HG02798 (cell line): ENCODE results near the gene ANKRD27.
A peak's percentile ranks its signal among the peaks of the same experiment; 100 is the strongest.
"Not testable (repeated sequence)": the region's sequence is repeated elsewhere in the genome, so short reads cannot be mapped to it uniquely, and the experiment has no call there.

ENCODE experiments used
- ATAC-seq: cut with Tn5 transposase; IDR thresholded peaks from one replicate; pipeline ENCODE4 v1.9.1; 2021; ENCODE audit warnings: mild to moderate bottlenecking; ENCODE audit not compliant: unreplicated experiment, poor library complexity

Gene ANKRD27

DNA sequence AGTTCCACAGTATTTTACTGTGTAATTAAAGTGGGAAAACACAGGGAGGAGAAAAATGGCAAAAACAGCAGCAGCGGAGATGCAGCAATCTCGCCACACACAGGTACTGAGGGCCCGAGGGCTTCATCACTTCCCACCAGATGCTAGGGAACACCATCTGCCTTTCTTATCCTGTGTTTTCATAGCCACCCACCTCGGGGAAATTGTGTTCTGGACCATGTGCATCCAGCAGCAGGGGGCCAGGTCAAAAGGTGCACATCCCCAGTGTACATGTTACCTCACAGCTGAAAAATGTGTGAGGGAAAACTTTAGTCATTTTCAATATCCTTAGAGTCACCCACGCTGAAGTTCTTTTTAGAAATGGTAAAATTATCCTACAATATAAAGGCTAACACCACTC lies 63.8 kb downstream of the ANKRD27 start:
- no peak for ATAC-seq

DNA sequence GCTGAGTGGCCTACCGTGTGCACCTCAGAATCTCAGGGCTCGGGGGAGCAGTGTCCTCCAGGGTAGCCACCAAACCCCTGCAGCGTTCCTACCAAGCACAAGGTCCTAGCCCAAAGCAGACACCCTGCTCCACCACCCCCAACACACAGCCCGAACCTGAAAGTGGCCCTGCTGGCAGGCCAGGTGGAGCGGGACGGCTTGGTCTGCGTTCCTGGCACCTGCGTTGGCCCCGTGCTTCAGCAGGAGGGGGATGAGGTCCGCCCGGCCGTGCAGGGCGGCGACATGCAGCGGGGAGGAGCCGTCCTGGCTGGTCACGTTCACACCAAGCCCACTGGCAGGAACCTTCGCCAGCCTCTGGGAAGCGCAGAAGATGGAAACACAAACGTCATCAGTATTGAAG lies 67.5 kb downstream of the ANKRD27 start:
- ATAC-seq: no peak

- ATAC-seq: no peak
These were observed 68.7 kb downstream of the ANKRD27 start for GRCh38 chr19:32606289-32606688.

- ATAC-seq: no peak
These were observed 69.4 kb downstream of the ANKRD27 start for GRCh38 chr19:32605544-32605943.

DNA sequence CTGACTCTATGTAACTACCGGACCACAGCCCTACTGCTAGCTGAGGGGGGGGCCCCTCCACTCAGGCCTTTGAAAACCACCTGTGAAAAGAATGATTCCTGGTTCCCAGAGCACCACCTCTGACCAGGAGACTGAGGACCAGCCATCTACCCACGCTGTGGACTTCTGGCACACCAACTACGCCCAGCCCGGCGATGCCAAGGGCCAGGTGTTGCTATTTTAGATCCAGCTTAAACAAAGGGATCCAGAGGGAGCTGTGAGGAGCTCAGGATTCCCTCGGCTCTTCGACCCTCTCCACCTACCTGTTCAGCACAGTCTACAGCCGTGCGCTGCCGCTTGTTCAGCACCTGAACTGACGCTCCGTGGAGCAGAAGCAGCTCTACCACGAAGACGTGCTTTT lies 71.0 kb downstream of the ANKRD27 start:
- ATAC-seq: no peak

DNA sequence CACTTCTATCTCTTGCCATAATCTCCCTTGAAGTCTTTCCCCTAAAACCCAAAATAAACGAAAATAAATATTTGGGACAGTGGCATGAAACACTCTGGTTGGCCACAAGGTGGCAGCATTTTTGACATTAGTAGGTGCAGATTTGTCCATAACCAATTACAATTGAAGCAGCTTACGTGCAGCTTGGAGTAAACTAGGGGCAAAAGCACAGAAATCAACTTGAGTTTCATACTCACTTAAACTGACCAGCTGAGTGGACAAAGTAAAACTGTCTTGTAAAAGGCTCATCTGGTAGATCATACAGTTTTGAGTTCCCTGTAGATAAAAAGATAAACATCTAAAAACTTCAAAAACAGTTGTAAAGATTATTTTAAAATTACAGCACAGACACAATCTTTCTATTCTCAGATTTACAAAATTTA lies 75.2 kb downstream of the ANKRD27 start:
- ATAC-seq: no peak

GRCh38 chr19:32599258-32599657 lies 75.7 kb downstream of the ANKRD27 start:
- no peak for ATAC-seq

DNA sequence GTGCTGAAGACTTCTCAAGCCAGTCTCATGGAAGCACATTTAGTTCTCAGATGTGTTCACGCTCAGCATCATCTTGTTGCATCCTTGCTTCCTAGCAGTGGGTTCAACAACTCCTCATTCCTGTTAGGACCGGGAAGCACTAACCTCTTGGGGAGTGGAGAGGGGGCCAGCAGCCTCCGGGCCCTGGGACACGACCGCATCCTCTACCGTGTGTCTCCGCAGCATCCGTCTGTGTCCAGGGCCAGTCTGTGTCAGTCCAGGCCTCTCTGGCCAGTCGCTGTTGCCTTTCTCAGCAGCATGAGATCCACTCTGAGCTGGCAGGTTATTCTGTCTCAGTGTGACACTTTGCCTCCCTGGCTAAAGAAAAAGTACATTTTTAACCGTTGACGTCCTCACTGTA lies 77.0 kb downstream of the ANKRD27 start:
- ATAC-seq: no peak

DNA sequence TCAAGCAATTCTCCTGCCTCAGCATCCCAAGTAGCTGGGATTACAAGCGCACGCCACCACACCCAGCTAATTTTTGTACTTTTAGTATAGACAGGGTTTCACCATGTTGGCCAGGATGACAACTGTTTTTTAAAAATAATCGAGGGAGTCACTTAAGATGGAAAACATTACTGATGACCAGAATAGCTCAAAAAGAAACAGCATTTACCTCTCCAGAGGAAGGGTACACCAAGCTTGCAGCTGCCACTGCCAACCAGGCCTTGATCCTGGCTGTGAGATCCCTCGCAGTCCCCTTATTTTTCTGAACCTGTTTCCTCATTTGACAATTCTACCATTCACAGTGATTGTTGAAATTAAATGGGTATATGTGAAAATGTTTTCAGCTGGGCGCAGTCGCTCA lies 79.5 kb downstream of the ANKRD27 start:
- no peak for ATAC-seq

GRCh38 chr19:32594021-32594420 lies 81.0 kb downstream of the ANKRD27 start:
- no peak for ATAC-seq

- ATAC-seq: not testable (repeated sequence)
These were observed 87.1 kb downstream of the ANKRD27 start for GRCh38 chr19:32587747-32588504.

DNA sequence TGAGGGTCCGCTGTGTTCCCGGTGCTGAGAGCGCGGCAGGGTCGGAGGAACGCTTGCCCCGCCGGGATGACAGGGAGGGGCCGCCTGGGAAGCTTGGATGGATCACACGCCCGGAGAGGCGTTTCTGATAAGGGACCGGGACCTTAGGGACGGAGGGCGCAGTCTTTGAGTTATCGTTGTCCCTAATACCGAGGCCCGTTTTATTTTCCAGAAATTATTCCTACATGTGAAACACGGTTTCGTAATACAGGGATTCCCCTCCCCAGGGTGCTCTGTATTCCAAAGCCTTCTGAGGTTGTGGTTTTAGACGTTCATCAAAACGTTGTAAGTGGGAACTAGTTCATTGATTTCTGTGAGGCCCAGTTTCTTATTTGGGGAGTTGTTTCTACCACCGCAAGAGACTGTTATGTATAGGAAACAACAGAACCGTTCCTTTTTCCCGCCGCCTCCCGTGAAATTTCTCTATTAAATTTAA lies 93.2 kb downstream of the ANKRD27 start:
- no peak for ATAC-seq

GRCh38 chr19:32580901-32581704 lies 93.9 kb downstream of the ANKRD27 start, which contains the start of gene PDCD5:
Gene PDCD5, plus strand, starts transcription at chr19:32581190. Its CDS starts 72 bp downstream, at chr19:32581262.
- ATAC-seq: peak; percentile 95

DNA sequence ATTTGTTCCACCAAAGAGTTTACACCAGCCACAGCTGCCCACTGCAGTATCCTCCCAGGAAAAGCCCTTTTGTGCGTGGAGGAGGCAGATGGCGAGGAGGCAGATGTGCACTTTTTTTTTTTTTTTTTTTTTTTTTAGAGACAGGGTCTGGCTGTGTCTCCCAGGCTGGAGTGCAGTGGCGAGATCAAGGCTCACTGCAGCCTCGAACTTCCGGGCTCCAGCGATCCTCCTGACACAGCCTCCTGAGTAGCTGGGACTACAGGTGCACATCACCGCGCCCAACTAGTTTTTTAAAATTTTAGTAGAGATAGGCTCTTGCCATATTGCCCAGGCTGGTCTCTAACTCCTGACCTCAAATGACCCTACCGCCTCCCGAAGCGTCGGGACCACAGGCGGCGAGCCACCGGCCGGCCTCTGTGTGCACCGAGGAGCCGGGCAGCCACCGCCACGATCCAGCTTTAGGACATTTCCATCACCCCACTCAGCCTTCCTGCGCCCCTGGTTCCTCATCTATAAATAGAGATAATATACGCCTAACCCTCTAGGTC lies 94.6 kb downstream of the ANKRD27 start:
- peak; percentile 26 for ATAC-seq

DNA sequence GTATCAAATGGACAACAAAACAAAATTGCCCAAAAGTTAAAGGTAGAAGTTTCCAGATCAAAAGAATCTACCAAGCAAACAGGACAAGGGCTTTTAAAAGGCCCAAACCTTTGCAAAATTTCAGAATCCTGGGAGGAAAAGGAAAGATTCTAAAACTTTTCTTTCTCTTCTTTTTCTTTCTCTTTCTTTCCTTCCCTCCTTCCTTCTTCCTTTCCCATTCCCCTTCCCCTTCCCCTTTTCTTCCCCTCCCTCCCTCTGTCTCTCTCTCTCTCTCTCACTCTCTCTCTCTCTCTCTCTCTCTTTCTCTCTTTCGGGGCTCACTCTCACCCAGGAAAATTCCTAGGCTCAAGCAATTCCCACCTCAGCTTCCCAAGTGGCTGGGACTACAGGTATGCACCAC lies 98.2 kb downstream of the ANKRD27 start:
- no peak for ATAC-seq

DNA sequence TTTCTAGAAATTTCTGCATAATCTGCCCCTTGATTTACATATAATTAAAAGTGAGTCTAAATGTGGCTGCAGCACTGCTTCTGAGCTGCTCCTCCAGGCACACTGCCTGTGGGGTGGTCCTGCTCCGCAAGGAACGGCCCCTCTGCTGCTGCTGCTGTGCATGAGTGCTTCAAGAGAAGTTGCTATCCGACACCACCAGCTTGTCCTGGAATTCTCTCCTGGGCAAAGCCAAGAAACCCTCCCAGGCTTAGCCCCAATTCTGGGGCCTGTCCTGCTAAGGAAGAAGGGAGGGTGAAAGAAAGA lies 101.5 kb downstream of the ANKRD27 start:
- ATAC-seq: no peak

GRCh38 chr19:32572700-32573491 lies 102.1 kb downstream of the ANKRD27 start:
- not testable (repeated sequence) for ATAC-seq

- ATAC-seq: not testable (repeated sequence)
These were observed 103.4 kb downstream of the ANKRD27 start for GRCh38 chr19:32571471-32572075.

DNA sequence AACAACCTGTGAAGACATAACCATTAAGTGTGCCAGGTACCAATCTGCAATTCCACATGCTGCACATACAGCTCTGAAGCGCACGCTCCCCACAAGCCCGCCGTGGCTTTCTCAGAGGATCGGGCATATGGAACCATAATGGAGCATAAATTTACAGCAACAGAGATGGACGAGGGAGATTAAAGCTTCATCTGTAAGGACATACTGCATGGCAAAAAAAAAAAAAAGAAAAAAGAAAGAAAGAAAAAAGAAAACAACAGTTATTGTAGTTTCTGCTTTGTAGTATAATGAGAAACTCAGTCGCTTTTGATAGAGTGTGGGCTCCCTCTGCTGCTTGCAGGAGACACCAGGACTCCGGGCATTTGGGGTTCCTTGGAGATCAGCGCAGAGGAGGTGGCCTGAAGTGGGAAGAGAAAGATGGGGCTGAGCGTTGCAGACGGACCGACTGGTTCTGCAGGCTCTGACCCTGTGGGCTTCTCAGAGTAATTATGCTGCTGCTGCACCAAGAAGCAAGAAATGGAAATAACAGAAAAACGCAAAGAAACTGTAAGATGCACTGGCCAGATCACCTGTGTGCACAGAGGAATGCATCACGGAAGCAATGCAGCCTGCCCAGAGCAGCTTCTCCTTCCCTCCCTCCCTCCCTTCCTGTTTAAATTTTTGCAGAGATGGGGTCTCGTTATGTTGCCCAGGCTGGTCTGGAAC lies 104.7 kb downstream of the ANKRD27 start:
- ATAC-seq: no peak
